T-helper 2 cell treated with Interferon-gamma antibody and Interleukin-4, amounts not matched to agents 5 μg/mL and 100 μg/mL, for 36 hours (primary cell): ENCODE results near the gene LEUTX.

Experiments
- DNase-seq: peaks from one replicate; pipeline ENCODE4 v3.0.0; 2021; ENCODE audit warnings: low spot score
- H3K27ac Mint-ChIP-seq: one replicate; pipeline ENCODE4 v1.8.0; 2021; ENCODE audit warnings: mild to moderate bottlenecking, mixed read lengths
- H3K27me3 Mint-ChIP-seq: one replicate; pipeline ENCODE4 v1.8.0; 2021; ENCODE audit warnings: low read depth, mixed read lengths
- H3K36me3 Mint-ChIP-seq: one replicate; pipeline ENCODE4 v1.8.0; 2021; ENCODE audit warnings: low read depth, mixed read lengths
- H3K4me1 Mint-ChIP-seq: one replicate; pipeline ENCODE4 v1.8.0; 2021; ENCODE audit warnings: low read depth, mixed read lengths
- H3K4me3 Mint-ChIP-seq: one replicate; pipeline ENCODE4 v1.8.0; 2022; ENCODE audit warnings: mild to moderate bottlenecking, moderate library complexity, mixed read lengths
- H3K9me3 Mint-ChIP-seq: one replicate; pipeline ENCODE4 v1.8.0; 2021; ENCODE audit warnings: mixed read lengths

LEUTX gene, protein sequence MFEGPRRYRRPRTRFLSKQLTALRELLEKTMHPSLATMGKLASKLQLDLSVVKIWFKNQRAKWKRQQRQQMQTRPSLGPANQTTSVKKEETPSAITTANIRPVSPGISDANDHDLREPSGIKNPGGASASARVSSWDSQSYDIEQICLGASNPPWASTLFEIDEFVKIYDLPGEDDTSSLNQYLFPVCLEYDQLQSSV

DNA sequence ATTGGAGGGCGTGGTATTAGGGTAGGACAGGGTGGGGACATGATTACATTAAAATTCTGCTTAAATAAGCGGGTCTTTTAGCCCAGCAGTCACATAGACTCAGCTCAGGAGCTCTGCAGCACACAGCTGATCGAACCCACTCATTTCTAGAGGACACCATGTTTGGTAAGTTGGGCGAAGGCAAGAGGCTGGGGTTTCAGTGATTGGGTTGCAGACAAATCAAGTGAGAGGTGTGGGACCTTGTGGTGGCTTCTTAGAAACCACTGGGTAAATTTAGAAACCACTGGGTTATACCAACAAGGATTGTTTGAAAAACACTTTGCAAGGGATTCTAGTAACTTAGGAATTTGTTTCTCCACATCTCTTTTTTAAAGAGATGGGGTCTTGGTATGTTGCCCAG lies at the start of gene LEUTX:
Gene LEUTX (plus strand): TSS at position 92 of the 400 bp plus-strand sequence. CDS start 67 bp downstream, at position 159.
- H3K4me3 Mint-ChIP-seq = peak within 1 kb of the TSS; percentile 25
- H3K27me3 Mint-ChIP-seq = peaks cover 34% of the 10 kb centered on the region
- H3K36me3 Mint-ChIP-seq = no peaks in the 10 kb centered on the region
- DNase-seq = peak; percentile 34
- H3K9me3 Mint-ChIP-seq = no peaks in the 10 kb centered on the region
- H3K27ac Mint-ChIP-seq = no peak within 1 kb of the TSS
- peaks cover 17% of the 10 kb centered on the region for H3K4me1 Mint-ChIP-seq

DNA sequence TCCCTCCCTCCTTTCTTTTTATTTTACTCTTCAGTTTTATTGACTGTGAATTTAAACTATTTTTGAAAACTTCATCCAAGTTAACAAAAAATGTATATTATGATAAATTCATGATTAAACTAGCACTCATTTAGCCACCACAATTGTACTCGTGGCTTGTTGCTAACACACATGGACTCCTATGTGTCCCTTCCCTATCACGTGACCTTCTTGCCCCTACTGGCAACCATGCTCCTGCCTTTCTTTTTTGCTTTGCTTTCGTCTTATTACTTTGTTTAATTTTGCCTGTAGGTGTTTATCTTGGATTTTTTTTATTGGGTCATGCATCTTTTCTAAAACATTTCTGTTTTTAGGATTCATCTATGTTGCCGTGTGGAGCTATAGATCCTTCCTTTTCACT lies 49.1 kb upstream of the LEUTX start:
- H3K27me3 Mint-ChIP-seq = peaks cover 3% of the 10 kb centered on the region
- no peaks in the 10 kb centered on the region for H3K9me3 Mint-ChIP-seq
- H3K4me1 Mint-ChIP-seq = no peaks in the 10 kb centered on the region
- H3K36me3 Mint-ChIP-seq = no peaks in the 10 kb centered on the region
- no peak overlapping the region for H3K4me3 Mint-ChIP-seq
- no peak overlapping the region for H3K27ac Mint-ChIP-seq
- DNase-seq = no peak

DNA sequence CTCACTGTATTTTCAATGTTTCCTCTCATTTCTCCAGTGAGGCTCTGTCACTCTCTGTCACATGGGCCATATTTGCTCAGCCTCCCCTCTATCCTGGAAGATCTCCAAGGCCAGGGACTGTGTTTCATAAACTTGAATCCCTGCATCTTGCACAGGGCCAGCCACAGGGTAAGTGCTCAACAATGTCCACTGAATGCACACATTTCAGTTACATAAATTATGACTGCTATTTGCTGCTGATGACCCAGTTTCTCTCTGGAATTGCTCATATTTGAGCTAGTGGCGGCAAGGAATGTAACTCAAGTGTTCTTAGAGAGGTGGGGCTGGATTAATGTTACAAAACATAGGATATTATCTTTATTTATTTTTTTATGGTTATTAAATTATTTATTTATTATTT lies 47.0 kb upstream of the LEUTX start:
- Mint-ChIP-seq H3K4me1 (peaks cover 2% of the 10 kb centered on the region), H3K9me3 (no peaks in the 10 kb centered on the region), H3K4me3 (no peak overlapping the region), H3K27ac (no peak overlapping the region), H3K27me3 (peaks cover 2% of the 10 kb centered on the region), H3K36me3 (no peaks in the 10 kb centered on the region)
- no peak for DNase-seq

DNA sequence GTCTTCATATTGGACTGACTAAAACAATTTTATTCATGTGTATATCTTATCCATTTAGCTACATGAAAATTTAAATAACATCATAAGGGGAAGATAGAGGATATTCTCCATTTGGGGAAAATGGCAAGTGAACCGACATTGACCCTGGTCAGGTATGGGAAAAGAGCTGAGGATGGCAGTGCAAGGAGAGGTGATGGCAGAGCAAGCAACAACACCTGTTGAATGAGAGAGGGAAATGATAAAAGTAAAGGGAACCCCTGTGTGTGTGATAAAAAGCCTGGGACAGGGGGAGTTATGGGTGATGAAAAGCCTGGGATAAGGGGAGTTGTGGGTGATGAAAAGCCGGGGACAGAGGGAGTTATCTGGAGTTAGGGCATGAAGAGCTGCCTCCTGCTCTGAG lies 44.8 kb upstream of the LEUTX start:
- Mint-ChIP-seq H3K4me3 (no peak overlapping the region), H3K36me3 (no peaks in the 10 kb centered on the region), H3K4me1 (peaks cover 14% of the 10 kb centered on the region), H3K27me3 (peaks cover 2% of the 10 kb centered on the region), H3K9me3 (no peaks in the 10 kb centered on the region), H3K27ac (no peak overlapping the region)
- no peak for DNase-seq

DNA sequence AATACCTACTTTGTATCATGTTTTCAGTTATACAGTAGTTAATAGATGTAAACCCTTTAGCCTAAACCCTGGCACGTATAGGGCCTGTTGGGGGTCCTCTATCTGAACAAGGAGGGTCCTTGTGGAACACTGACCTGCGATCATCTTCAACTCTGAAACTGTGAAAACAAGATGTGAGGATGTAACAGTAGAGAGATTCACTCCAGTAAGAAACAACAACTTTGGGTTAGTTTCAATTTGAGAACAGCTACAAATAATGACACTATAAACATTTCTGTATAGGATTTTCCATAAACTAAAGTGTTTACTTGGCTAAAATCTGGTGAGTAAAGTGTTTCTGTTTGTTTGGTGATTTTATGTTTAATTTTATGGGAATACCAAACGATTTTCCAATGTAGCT lies 43.0 kb upstream of the LEUTX start:
- DNase-seq = no peak
- no peak overlapping the region for H3K27ac Mint-ChIP-seq
- H3K27me3 Mint-ChIP-seq = no peaks in the 10 kb centered on the region
- H3K4me1 Mint-ChIP-seq = peaks cover 24% of the 10 kb centered on the region
- H3K9me3 Mint-ChIP-seq = no peaks in the 10 kb centered on the region
- H3K4me3 Mint-ChIP-seq = no peak overlapping the region
- H3K36me3 Mint-ChIP-seq = no peaks in the 10 kb centered on the region

DNA sequence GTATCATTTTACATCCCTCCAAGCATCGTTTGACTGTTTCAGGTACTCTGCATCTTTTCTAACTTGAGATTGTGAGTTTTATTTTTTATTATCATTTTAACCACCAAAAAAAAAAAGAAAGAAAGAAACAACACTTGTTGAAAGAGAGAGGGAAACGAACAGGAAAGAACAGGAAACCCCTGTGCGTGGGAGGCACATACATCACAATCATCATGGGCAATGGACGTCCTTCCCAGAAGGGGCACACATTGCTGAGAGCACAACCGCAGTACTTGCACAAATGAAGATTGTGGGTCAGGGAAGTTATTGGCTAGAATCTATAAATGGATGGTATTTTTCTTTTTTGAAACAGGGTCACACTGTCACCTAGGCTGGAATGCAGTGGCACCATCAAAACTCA lies 42.6 kb upstream of the LEUTX start:
- Mint-ChIP-seq H3K9me3 (no peaks in the 10 kb centered on the region), H3K4me1 (peaks cover 26% of the 10 kb centered on the region), H3K27ac (no peak overlapping the region), H3K27me3 (no peaks in the 10 kb centered on the region), H3K36me3 (no peaks in the 10 kb centered on the region), H3K4me3 (no peak overlapping the region)
- DNase-seq = no peak

DNA sequence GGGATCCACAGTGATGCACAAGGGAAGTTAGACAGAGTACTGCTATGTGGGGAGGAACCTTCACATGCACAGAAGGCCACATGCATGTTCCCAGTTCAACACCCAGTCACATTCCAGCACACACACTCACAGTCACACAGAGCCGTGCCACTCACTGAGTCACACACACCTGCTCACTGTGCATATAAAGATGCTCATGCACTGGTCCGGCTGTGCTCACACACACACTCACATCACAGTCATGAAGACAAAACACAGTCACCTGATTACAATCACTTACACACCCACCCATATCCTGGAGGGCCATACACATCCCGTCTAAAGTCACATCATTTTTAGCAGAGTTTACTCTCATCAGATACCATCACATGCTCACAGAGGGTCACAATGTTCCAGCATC lies 41.3 kb upstream of the LEUTX start:
- DNase-seq = peak; percentile 15
- Mint-ChIP-seq H3K9me3 (no peaks in the 10 kb centered on the region), H3K36me3 (no peaks in the 10 kb centered on the region), H3K27me3 (no peaks in the 10 kb centered on the region), H3K27ac (no peak overlapping the region), H3K4me1 (peaks cover 27% of the 10 kb centered on the region), H3K4me3 (no peak overlapping the region)

DNA sequence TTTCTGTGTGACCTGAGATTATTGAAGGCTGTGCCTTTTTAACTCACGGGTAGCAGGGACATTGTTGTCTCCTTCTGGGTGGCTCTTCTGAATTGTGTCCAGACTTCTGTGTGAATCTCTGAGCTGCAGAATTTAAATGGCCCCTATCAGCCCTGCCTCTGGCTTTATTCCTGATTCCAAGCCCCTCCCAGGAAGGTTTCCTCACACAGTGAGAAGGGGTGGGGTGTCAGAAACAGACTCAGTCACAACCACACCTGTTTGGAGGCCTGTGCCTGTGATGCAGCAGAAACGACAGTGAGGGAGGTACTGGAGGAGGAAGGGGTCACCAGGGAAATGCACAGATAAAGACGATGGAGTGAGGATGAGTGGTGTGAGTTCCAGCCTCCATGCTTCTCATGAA lies 40.8 kb upstream of the LEUTX start, which contains the start of gene CLC:
Gene CLC (minus strand): TSS at position 139 of the 400 bp plus-strand sequence. CDS start 77 bp downstream, at position 62.
- DNase-seq = no peak
- Mint-ChIP-seq H3K9me3 (no peaks in the 10 kb centered on the region), H3K27ac (no peak within 1 kb of the TSS), H3K36me3 (no peaks in the 10 kb centered on the region), H3K4me1 (peaks cover 27% of the 10 kb centered on the region), H3K4me3 (no peak within 1 kb of the TSS), H3K27me3 (peaks cover 2% of the 10 kb centered on the region)

DNA sequence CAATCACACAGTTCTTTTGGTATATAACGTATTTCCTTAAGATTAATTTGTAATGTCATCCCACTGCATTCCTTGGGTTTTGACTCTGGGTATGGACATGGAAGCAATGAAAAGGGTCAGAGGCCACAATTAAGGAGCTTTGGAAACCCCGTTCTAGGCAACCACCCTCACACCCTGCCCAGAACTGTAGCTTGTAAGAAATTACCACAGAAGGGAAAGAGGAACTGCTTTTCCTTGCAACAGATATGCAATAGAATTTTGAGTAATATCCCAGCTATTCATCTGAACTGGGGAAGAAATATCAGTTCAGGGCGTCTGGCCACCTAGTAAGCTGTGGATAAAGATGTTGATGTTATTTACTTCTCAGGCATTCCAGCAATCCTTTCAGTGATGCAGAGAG lies 39.8 kb upstream of the LEUTX start:
- no peak overlapping the region for H3K4me3 Mint-ChIP-seq
- DNase-seq = no peak
- peaks cover 27% of the 10 kb centered on the region for H3K4me1 Mint-ChIP-seq
- H3K9me3 Mint-ChIP-seq = no peaks in the 10 kb centered on the region
- peaks cover 10% of the 10 kb centered on the region for H3K27me3 Mint-ChIP-seq
- no peak overlapping the region for H3K27ac Mint-ChIP-seq
- H3K36me3 Mint-ChIP-seq = no peaks in the 10 kb centered on the region

DNA sequence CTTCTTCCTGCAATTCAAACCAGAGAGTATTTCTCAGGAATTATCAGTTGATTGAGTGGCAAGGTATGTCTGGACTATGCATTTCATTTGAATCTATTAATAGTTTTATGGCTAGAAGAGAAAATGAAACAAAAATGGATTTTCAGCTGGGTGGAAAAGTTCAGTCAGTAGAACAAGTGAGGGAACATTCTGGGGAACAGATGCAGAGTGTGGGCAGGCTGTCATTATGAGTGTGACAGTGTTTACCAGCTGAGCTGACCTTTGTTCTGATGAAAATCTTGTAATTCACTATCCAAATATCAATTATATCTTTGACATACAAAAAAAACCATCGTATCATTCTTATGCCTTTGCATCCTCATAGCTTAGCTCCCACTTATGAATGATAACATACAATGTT lies 38.3 kb upstream of the LEUTX start:
- H3K27me3 Mint-ChIP-seq = peaks cover 15% of the 10 kb centered on the region
- peak overlapping the region; percentile 72 for H3K4me3 Mint-ChIP-seq
- no peaks in the 10 kb centered on the region for H3K9me3 Mint-ChIP-seq
- H3K36me3 Mint-ChIP-seq = no peaks in the 10 kb centered on the region
- H3K4me1 Mint-ChIP-seq = peaks cover 27% of the 10 kb centered on the region
- peak; percentile 18 for DNase-seq
- peak overlapping the region; percentile 57 for H3K27ac Mint-ChIP-seq

DNA sequence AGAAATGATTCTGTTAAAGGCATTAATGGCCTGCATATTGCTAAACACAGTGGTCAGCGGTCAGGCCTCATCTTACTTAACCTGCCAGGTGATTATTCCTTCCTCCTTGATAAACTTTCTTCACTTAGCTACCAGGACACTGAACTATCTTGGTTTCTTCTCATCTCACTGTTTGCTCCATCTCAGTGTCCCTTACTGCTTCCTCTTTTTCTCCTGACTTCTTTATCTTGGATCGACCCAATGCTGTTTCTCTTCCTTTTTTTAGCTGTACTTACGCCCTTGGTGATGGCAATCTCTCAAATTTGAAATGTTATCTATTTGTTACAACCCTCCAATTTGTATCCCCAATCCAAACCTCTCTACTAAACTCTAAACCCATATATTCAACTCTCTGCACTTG lies 33.0 kb upstream of the LEUTX start:
- H3K27ac Mint-ChIP-seq = no peak overlapping the region
- peaks cover 28% of the 10 kb centered on the region for H3K27me3 Mint-ChIP-seq
- DNase-seq = no peak
- peaks cover 4% of the 10 kb centered on the region for H3K4me1 Mint-ChIP-seq
- H3K9me3 Mint-ChIP-seq = no peaks in the 10 kb centered on the region
- H3K36me3 Mint-ChIP-seq = no peaks in the 10 kb centered on the region
- H3K4me3 Mint-ChIP-seq = no peak overlapping the region

DNA sequence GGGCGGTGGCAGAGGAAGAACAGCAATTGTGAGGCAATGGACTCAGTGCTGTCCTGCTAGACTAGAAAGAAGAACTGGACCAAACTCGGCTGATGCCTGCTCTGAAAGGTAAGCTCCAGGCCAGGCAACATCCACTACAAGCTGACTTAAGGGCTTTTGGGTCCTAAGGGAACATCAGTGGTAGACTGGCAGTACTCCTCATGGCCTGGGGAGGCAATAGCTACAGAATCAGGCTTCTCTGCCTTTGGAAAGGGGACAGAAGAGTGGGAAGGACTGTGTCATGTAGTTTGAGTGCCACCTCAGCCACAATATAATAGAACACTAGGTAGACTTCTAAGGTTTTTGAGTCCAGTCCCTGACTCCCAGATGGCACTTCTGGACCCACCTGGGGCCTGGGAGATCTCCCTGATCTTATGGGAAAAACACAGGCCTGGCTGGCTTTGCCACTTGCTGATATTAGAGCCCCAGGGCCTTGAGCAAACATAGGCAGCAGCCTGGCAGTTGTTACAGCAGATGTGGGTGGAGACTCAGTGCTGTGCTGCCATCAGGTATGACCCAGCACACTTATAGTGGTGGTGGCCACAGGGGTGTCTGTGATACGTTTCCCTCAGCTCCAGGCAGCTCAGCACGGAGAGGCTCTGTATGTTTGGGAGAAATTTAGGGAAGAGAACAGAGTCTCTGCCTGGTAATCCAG lies 31.7 kb upstream of the LEUTX start:
- H3K27me3 Mint-ChIP-seq = peaks cover 33% of the 10 kb centered on the region

DNA sequence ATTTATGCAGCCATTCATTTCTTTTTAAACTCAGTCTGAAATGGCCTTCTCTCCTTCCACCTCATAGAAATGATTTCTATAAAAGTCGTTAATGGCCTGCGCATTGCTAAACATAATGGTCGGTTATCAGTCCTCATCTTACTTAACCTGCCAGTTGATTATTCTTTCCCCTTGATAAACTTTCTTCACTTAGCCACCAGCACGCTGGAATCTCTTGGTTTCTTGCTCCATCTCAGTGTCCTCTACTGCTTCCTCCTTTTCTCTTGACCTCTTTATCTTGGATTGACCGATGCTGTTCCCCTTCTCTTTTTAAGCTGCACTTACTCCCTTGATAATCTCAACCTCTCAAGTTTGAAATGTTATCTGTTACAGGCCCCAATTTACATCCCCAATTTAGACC lies 28.7 kb upstream of the LEUTX start:
- H3K9me3 Mint-ChIP-seq = no peaks in the 10 kb centered on the region
- no peaks in the 10 kb centered on the region for H3K36me3 Mint-ChIP-seq
- H3K4me3 Mint-ChIP-seq = no peak overlapping the region
- no peak for DNase-seq
- no peaks in the 10 kb centered on the region for H3K4me1 Mint-ChIP-seq
- H3K27me3 Mint-ChIP-seq = peaks cover 26% of the 10 kb centered on the region
- H3K27ac Mint-ChIP-seq = no peak overlapping the region

More for the DNA sequence above, 31.7 kb upstream of the LEUTX start:
- Mint-ChIP-seq H3K9me3 (no peaks in the 10 kb centered on the region), H3K27ac (no peak overlapping the region), H3K4me3 (no peak overlapping the region), H3K36me3 (no peaks in the 10 kb centered on the region), H3K4me1 (no peaks in the 10 kb centered on the region)
- no peak for DNase-seq

DNA sequence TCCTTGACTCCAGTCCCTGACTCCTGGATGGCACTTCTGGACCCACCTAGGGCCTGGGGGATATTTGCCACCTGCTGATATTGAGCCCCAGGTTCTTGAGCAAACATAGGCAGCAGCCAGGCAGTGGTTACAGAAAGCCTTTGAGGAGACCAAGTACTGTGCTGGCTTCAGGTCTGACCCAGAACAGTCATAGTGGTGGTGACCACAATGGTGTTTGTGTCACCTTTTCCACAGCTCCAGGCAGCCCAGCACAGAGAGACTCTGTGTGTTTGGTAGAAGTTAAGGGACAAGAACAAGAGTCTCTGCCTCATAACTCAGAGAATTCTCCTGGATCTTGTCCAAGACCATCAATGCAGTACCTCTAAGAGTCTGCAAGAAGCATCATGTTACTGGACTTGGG lies 26.3 kb upstream of the LEUTX start:
- H3K27me3 Mint-ChIP-seq = peaks cover 16% of the 10 kb centered on the region
- H3K4me3 Mint-ChIP-seq = no peak overlapping the region
- H3K36me3 Mint-ChIP-seq = no peaks in the 10 kb centered on the region
- no peak overlapping the region for H3K27ac Mint-ChIP-seq
- H3K9me3 Mint-ChIP-seq = no peaks in the 10 kb centered on the region
- no peaks in the 10 kb centered on the region for H3K4me1 Mint-ChIP-seq
- peak; percentile 15 for DNase-seq

DNA sequence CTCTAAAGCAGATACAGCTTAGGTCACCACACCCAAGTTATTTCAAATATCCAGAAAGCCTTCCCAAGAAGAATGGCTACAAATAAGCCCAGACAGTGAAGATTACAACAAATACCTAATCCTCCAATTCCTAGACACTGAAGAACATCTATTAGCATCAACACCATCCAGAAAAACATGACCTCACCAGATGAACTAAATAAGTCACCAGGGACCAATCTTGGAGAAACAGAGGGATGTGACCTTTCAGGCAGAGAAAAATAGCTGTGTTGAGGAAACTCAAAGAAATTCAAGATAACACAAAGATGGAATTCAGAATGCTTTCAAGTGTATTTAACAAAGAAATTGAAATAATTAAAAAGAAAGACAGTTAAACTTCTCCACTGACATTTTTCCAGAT lies 25.9 kb upstream of the LEUTX start:
- H3K9me3 Mint-ChIP-seq = no peaks in the 10 kb centered on the region
- H3K27ac Mint-ChIP-seq = no peak overlapping the region
- no peak overlapping the region for H3K4me3 Mint-ChIP-seq
- H3K27me3 Mint-ChIP-seq = peaks cover 19% of the 10 kb centered on the region
- DNase-seq = no peak
- H3K36me3 Mint-ChIP-seq = no peaks in the 10 kb centered on the region
- no peaks in the 10 kb centered on the region for H3K4me1 Mint-ChIP-seq
